HG02884 (cell line): ENCODE results near the gene SSR4.
"Not testable (repeated sequence)": the region's sequence is repeated elsewhere in the genome, so short reads cannot be mapped to it uniquely, and the experiment has no call there.

Experiments used
- ATAC-seq: cut with Tn5 transposase; IDR thresholded peaks from one replicate; pipeline ENCODE4 v1.9.1; 2021; ENCODE audit warnings: mild to moderate bottlenecking, moderate library complexity; ENCODE audit not compliant: unreplicated experiment

The SSR4 gene

GRCh38 chrX:153803211-153804099, 9.0 kb downstream of the SSR4 start:
- no peak for ATAC-seq

- no peak for ATAC-seq
Measured at GRCh38 chrX:153804100-153804595, 9.7 kb downstream of the SSR4 start.

- no peak for ATAC-seq
Measured at GRCh38 chrX:153804621-153805020, 10.2 kb downstream of the SSR4 start.

GRCh38 chrX:153805436-153805835, 11.0 kb downstream of the SSR4 start:
- no peak for ATAC-seq

- no peak for ATAC-seq
Measured at GRCh38 chrX:153806999-153807575, 12.6 kb downstream of the SSR4 start.

GRCh38 chrX:153807976-153808375, 13.5 kb downstream of the SSR4 start:
- no peak for ATAC-seq

- no peak for ATAC-seq
Measured at GRCh38 chrX:153812220-153812619, 17.8 kb downstream of the SSR4 start.

GRCh38 chrX:153813161-153813560, 18.7 kb downstream of the SSR4 start:
- no peak for ATAC-seq

GRCh38 chrX:153814591-153815315, 20.3 kb downstream of the SSR4 start:
- no peak for ATAC-seq

- ATAC-seq = no peak
Measured at GRCh38 chrX:153816831-153817690, 22.6 kb downstream of the SSR4 start.

GRCh38 chrX:153818064-153818463, 23.6 kb downstream of the SSR4 start:
- ATAC-seq = not testable (repeated sequence)

GRCh38 chrX:153818571-153819383, 24.3 kb downstream of the SSR4 start:
- no peak for ATAC-seq

GRCh38 chrX:153819384-153820040, 25.0 kb downstream of the SSR4 start:
- no peak for ATAC-seq

GRCh38 chrX:153820601-153821000, 26.1 kb downstream of the SSR4 start:
- no peak for ATAC-seq

GRCh38 chrX:153821066-153821465, 26.6 kb downstream of the SSR4 start:
- no peak for ATAC-seq

- ATAC-seq = no peak
Measured at GRCh38 chrX:153824348-153824747, 29.9 kb downstream of the SSR4 start.

- no peak for ATAC-seq
Measured at GRCh38 chrX:153825042-153825441, 30.6 kb downstream of the SSR4 start.

- no peak for ATAC-seq
Measured at GRCh38 chrX:153827016-153827415, 32.5 kb downstream of the SSR4 start.

GRCh38 chrX:153827903-153828302, 33.4 kb downstream of the SSR4 start:
- no peak for ATAC-seq
